Subcutaneous adipose tissue (tissue), 4 donors: ENCODE data around the gene PLSCR1. TPM values are rescaled to one million over a fixed set of nuclear protein-coding genes. Genes with fewer than 3 reads are reported as not detected.

Experiments
- CTCF ChIP-seq: fragments of 450-650 bp; IDR thresholded peaks from one replicate; pipeline ENCODE4 v1.5.1; 2016; ENCODE audit warnings: low read depth, mild to moderate bottlenecking, control low read depth, antibody characterized with exemption, moderate library complexity
- small RNA-seq: library from RNA; depleted of rRNA; stranded (forward); fragments of <200 nt; gene quantifications from one replicate; pipeline ENCODE3, GENCODE V24; 2016
- total RNA-seq, 4 donors: library from RNA; depleted of rRNA; stranded (reverse); fragments of >200 nt; gene quantifications; one replicate each; pipeline ENCODE4 v1.1.0, GENCODE V29; 2016

PLSCR1 gene
- total RNA-seq, 4 donors from 2014 or later = 111 to 182 (median 163) TPM

GRCh38 chr3:146465693-146466465, 78.5 kb downstream of the PLSCR1 start:
- TF ChIP-seq CTCF = no peak

Small RNA genes within 50 kb of the gene (small RNA-seq; reads per million reads assigned to genes)
- not detected for gene RNU6-428P

Other genes starting within 250 kb of the PLSCR1 start
- not detected for gene PLSCR2, start 75.0 kb downstream of the PLSCR1 start, total RNA-seq
- not detected for gene PLSCR5, start 60.7 kb upstream of the PLSCR1 start, total RNA-seq